Activated T-helper 2 cell treated with anti-CD3 and anti-CD28 coated beads, Interferon-gamma antibody, Interleukin-2, Interleukin-4, amounts not matched to agents 10 μg/mL and 5 μg/mL and 100 μg/mL, durations not matched to agents 14 hours and 24 hours and 36 hours (primary cell): Measurements from ENCODE around the gene COBLL1. TPM values are rescaled to one million over a fixed set of nuclear protein-coding genes. Genes with fewer than 3 reads are reported as not detected.

ENCODE experiments used
- DNase-seq: peaks from one replicate; pipeline ENCODE4 v3.0.0; 2021; ENCODE audit warnings: low spot score
- H3K27ac Mint-ChIP-seq: one replicate; pipeline ENCODE4 v1.8.0; 2021; ENCODE audit warnings: mixed read lengths
- H3K27me3 Mint-ChIP-seq: one replicate; pipeline ENCODE4 v1.8.0; 2021; ENCODE audit warnings: low read depth, mixed read lengths
- H3K36me3 Mint-ChIP-seq: one replicate; pipeline ENCODE4 v1.8.0; 2021; ENCODE audit warnings: low read depth, mixed read lengths
- H3K4me1 Mint-ChIP-seq: one replicate; pipeline ENCODE4 v1.8.0; 2021; ENCODE audit warnings: low read depth, mixed read lengths
- H3K4me3 Mint-ChIP-seq: one replicate; pipeline ENCODE4 v1.8.0; 2021; ENCODE audit warnings: low read depth, mild to moderate bottlenecking, moderate library complexity, mixed read lengths
- H3K9me3 Mint-ChIP-seq: one replicate; pipeline ENCODE4 v1.8.0; 2021; ENCODE audit warnings: mixed read lengths
- intact Hi-C: fragments of 100-400 bp; cut with micrococcal nuclease; formaldehyde crosslinking; loops from one replicate; pipeline ENCODE4 v1.15.1; 2023
- total RNA-seq: library from RNA; stranded (reverse); gene quantifications from 2 replicates; pipeline ENCODE4 v1.2.3, GENCODE V29; 2022

The COBLL1 gene
- total RNA-seq, 1 donor from 2014 or later = 0.14 TPM

GRCh38 chr2:164697688-164698461, 143.7 kb downstream of the COBLL1 start:
- no peak overlapping the region for H3K4me3 Mint-ChIP-seq
- intact Hi-C loops = no loop called here
- H3K27ac Mint-ChIP-seq = no peak overlapping the region
- no peak for DNase-seq
- no peaks in the 10 kb centered on the region for H3K36me3 Mint-ChIP-seq
- H3K4me1 Mint-ChIP-seq = no peaks in the 10 kb centered on the region
- H3K27me3 Mint-ChIP-seq = no peaks in the 10 kb centered on the region
- no peaks in the 10 kb centered on the region for H3K9me3 Mint-ChIP-seq

- H3K36me3 Mint-ChIP-seq = no peaks in the 10 kb centered on the region
- H3K27ac Mint-ChIP-seq = no peak overlapping the region
- no peaks in the 10 kb centered on the region for H3K9me3 Mint-ChIP-seq
- intact Hi-C loops = no loop called here
- H3K27me3 Mint-ChIP-seq = no peaks in the 10 kb centered on the region
- H3K4me1 Mint-ChIP-seq = no peaks in the 10 kb centered on the region
- DNase-seq = no peak
- no peak overlapping the region for H3K4me3 Mint-ChIP-seq
These were observed 145.0 kb downstream of the COBLL1 start for GRCh38 chr2:164696634-164697033.

GRCh38 chr2:164694275-164694695, 147.3 kb downstream of the COBLL1 start:
- DNase-seq = no peak
- Mint-ChIP-seq H3K4me3 (no peak overlapping the region), H3K27ac (no peak overlapping the region), H3K27me3 (no peaks in the 10 kb centered on the region), H3K36me3 (no peaks in the 10 kb centered on the region), H3K4me1 (no peaks in the 10 kb centered on the region), H3K9me3 (no peaks in the 10 kb centered on the region)
- intact Hi-C loops = no loop called here

- intact Hi-C loops = no loop called here
- Mint-ChIP-seq H3K9me3 (no peaks in the 10 kb centered on the region), H3K36me3 (no peaks in the 10 kb centered on the region), H3K27ac (no peak overlapping the region), H3K4me1 (no peaks in the 10 kb centered on the region), H3K27me3 (no peaks in the 10 kb centered on the region), H3K4me3 (no peak overlapping the region)
- no peak for DNase-seq
These were observed 147.8 kb downstream of the COBLL1 start for GRCh38 chr2:164693834-164694233.

- no peak for DNase-seq
- intact Hi-C loops = no loop called here
- Mint-ChIP-seq H3K4me3 (no peak overlapping the region), H3K36me3 (no peaks in the 10 kb centered on the region), H3K27ac (no peak overlapping the region), H3K9me3 (no peaks in the 10 kb centered on the region), H3K27me3 (no peaks in the 10 kb centered on the region), H3K4me1 (no peaks in the 10 kb centered on the region)
These were observed 148.2 kb downstream of the COBLL1 start for GRCh38 chr2:164693390-164693789.

GRCh38 chr2:164692958-164693357, 148.7 kb downstream of the COBLL1 start:
- Mint-ChIP-seq H3K27me3 (no peaks in the 10 kb centered on the region), H3K27ac (no peak overlapping the region), H3K9me3 (no peaks in the 10 kb centered on the region), H3K4me3 (no peak overlapping the region), H3K36me3 (no peaks in the 10 kb centered on the region), H3K4me1 (no peaks in the 10 kb centered on the region)
- intact Hi-C loops = no loop called here
- no peak for DNase-seq

GRCh38 chr2:164692114-164692513, 149.5 kb downstream of the COBLL1 start:
- Mint-ChIP-seq H3K27ac (no peak overlapping the region), H3K9me3 (no peaks in the 10 kb centered on the region), H3K27me3 (no peaks in the 10 kb centered on the region), H3K4me3 (no peak overlapping the region), H3K36me3 (no peaks in the 10 kb centered on the region), H3K4me1 (no peaks in the 10 kb centered on the region)
- no peak for DNase-seq
- intact Hi-C loops = no loop called here

- Mint-ChIP-seq H3K27me3 (no peaks in the 10 kb centered on the region), H3K27ac (no peak overlapping the region), H3K4me3 (no peak overlapping the region), H3K36me3 (no peaks in the 10 kb centered on the region), H3K9me3 (no peaks in the 10 kb centered on the region), H3K4me1 (no peaks in the 10 kb centered on the region)
- DNase-seq = no peak
- intact Hi-C loops = no loop called here
These were observed 150.2 kb downstream of the COBLL1 start for GRCh38 chr2:164691346-164691887.

- intact Hi-C loops = no loop called here
- Mint-ChIP-seq H3K36me3 (no peaks in the 10 kb centered on the region), H3K9me3 (no peaks in the 10 kb centered on the region), H3K4me3 (no peak overlapping the region), H3K27ac (no peak overlapping the region), H3K4me1 (no peaks in the 10 kb centered on the region), H3K27me3 (no peaks in the 10 kb centered on the region)
- no peak for DNase-seq
These were observed 151.3 kb downstream of the COBLL1 start for GRCh38 chr2:164690361-164690760.

GRCh38 chr2:164688896-164689419, 152.7 kb downstream of the COBLL1 start:
- Mint-ChIP-seq H3K9me3 (no peaks in the 10 kb centered on the region), H3K4me1 (no peaks in the 10 kb centered on the region), H3K4me3 (no peak overlapping the region), H3K27me3 (no peaks in the 10 kb centered on the region), H3K36me3 (no peaks in the 10 kb centered on the region), H3K27ac (no peak overlapping the region)
- intact Hi-C loops = no loop called here
- DNase-seq = no peak

GRCh38 chr2:164681009-164681408, 160.6 kb downstream of the COBLL1 start:
- DNase-seq = no peak
- H3K4me3 Mint-ChIP-seq = no peak overlapping the region
- H3K36me3 Mint-ChIP-seq = no peaks in the 10 kb centered on the region
- intact Hi-C loops = no loop called here
- H3K27ac Mint-ChIP-seq = no peak overlapping the region
- no peaks in the 10 kb centered on the region for H3K9me3 Mint-ChIP-seq
- no peaks in the 10 kb centered on the region for H3K27me3 Mint-ChIP-seq
- H3K4me1 Mint-ChIP-seq = no peaks in the 10 kb centered on the region

- H3K27me3 Mint-ChIP-seq = no peaks in the 10 kb centered on the region
- H3K4me1 Mint-ChIP-seq = no peaks in the 10 kb centered on the region
- no peaks in the 10 kb centered on the region for H3K36me3 Mint-ChIP-seq
- intact Hi-C loops = no loop called here
- no peak overlapping the region for H3K4me3 Mint-ChIP-seq
- H3K27ac Mint-ChIP-seq = no peak overlapping the region
- no peaks in the 10 kb centered on the region for H3K9me3 Mint-ChIP-seq
- DNase-seq = no peak
These were observed 162.9 kb downstream of the COBLL1 start for GRCh38 chr2:164678631-164679149.

- intact Hi-C loops = no loop called here
- H3K27ac Mint-ChIP-seq = no peak overlapping the region
- H3K4me1 Mint-ChIP-seq = no peaks in the 10 kb centered on the region
- no peaks in the 10 kb centered on the region for H3K27me3 Mint-ChIP-seq
- DNase-seq = no peak
- no peak overlapping the region for H3K4me3 Mint-ChIP-seq
- H3K36me3 Mint-ChIP-seq = no peaks in the 10 kb centered on the region
- no peaks in the 10 kb centered on the region for H3K9me3 Mint-ChIP-seq
These were observed 163.9 kb downstream of the COBLL1 start for GRCh38 chr2:164677733-164678132.
